ENCODE data around the gene SLC43A3.
"Not testable (repeated sequence)": the region's sequence is repeated elsewhere in the genome, so short reads cannot be mapped to it uniquely, and the experiment has no call there.

SLC43A3 gene

GRCh38 chr11:57368106-57368844 lies 58.6 kb downstream of the SLC43A3 start:
- TF ChIP-seq CTCF (IDR thresholded peaks at IDR 0.05; ENCODE audit: low read depth, low read length), result no peak
- H3K4me3 ChIP-seq (ENCODE audit: low read depth, low read length), result no peak overlapping the region

GRCh38 chr11:57364851-57365660 lies 61.9 kb downstream of the SLC43A3 start:
- TF ChIP-seq CTCF (IDR thresholded peaks at IDR 0.05; ENCODE audit: low read depth, low read length), result no peak

GRCh38 chr11:57363131-57364080 lies 63.5 kb downstream of the SLC43A3 start:
- no peak for TF ChIP-seq CTCF (IDR thresholded peaks at IDR 0.05; ENCODE audit: low read depth, low read length)

More at GRCh38 chr11:57364851-57365660, 61.9 kb downstream of the SLC43A3 start:
- H3K4me3 ChIP-seq (ENCODE audit: low read depth, low read length), result no peak overlapping the region

GRCh38 chr11:57361926-57362325 lies 65.0 kb downstream of the SLC43A3 start:
- TF ChIP-seq CTCF (IDR thresholded peaks at IDR 0.05; ENCODE audit: low read depth, low read length), result no peak

More at GRCh38 chr11:57363131-57364080, 63.5 kb downstream of the SLC43A3 start:
- no peak overlapping the region for H3K4me3 ChIP-seq (ENCODE audit: low read depth, low read length)

GRCh38 chr11:57361420-57361819 lies 65.5 kb downstream of the SLC43A3 start:
- H3K4me3 ChIP-seq (ENCODE audit: low read depth, low read length), result not testable (repeated sequence)

More at GRCh38 chr11:57361926-57362325, 65.0 kb downstream of the SLC43A3 start:
- H3K4me3 ChIP-seq (ENCODE audit: low read depth, low read length), result no peak overlapping the region

- H3K4me3 ChIP-seq (ENCODE audit: low read depth, low read length), result no peak overlapping the region
- TF ChIP-seq CTCF (IDR thresholded peaks at IDR 0.05; ENCODE audit: low read depth, low read length), result no peak
Observed at GRCh38 chr11:57360991-57361390, 65.9 kb downstream of the SLC43A3 start.
